Measurements from ENCODE around the gene CNTNAP2. TPM values are rescaled to one million over a fixed set of nuclear protein-coding genes. Genes with fewer than 3 reads are reported as not detected.

Gene CNTNAP2
- total and polyA plus RNA-seq, 2 donors (not counting 1 experiment from before 2014, with no cell fraction given) = not detected

DNA sequence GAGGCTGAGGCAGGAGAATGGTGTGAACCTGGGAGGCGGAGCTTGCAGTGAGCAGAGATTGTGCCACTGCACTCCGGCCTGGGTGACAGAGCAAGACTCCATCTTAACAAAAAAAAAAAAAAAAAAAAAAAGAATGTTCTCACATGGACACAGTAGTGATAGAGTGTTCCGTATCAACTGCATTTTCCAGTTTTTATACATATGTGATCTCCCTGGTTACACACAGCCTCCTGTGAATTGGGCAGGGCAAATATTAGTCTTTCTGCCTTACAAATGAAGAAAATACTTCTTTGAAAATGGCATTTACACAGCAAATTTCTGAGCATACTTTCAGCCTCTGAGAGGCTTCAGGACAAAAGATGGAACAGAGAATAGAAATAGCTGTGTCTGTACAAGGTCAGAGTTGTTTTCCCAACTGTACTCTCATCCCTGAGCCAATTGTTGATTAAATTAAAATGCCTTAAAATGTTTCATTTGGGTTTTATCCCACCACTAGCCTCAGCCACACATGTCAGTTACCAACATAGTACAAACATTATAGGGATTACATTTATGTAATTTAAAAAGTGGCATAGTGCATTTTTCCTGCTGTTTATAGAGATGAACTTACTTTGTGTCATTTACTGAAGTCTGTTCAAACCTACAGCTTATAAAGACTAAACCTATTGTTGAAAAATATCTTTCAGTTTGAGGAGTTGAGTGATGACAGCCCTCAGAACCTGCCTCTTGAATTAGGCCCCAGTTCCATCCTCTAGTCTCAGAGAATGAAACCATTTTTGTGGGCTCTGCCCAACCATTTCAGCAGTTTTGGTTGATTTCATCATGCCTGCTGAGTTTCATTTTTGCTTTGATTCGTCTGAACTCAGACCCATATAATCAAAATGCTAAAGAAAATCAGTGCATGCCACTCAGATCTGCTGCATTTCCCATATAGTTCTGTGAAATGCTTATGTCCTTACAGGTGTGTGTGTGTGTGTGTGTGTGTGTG is 1864.5 kb downstream of the CNTNAP2 start:
- Histone ChIP-seq H3K4me1 (ENCODE audit: control insufficient read depth, extremely low read depth, insufficient read depth, low read length) (no peaks in the 10 kb centered on the region), H2AFZ (ENCODE audit: low read length) (no peak overlapping the region), H4K20me1 (ENCODE audit: control insufficient read depth, extremely low read depth, insufficient read depth, low read length) (no peaks in the 10 kb centered on the region), H3K27me3 (ENCODE audit: control insufficient read depth, insufficient read depth, low read length) (no peaks in the 10 kb centered on the region), H3K79me2 (ENCODE audit: control insufficient read depth, insufficient read depth, low read length) (no peaks in the 10 kb centered on the region), H3K9ac (ENCODE audit: insufficient read depth, low read length) (no peak overlapping the region), H3K4me3 (replicated peaks in 1 of 4; ENCODE audit: control extremely low read depth in 1 of 4, insufficient read depth in 1 of 4, low read depth in 3 of 4, low read length in 4 of 4) (no peak overlapping the region), H3K9me3 (ENCODE audit: control insufficient read depth, insufficient read depth, low read depth, low read length) (no peaks in the 10 kb centered on the region), H3K27ac (ENCODE audit: insufficient read depth, low read length) (no peak overlapping the region), H3K4me2 (ENCODE audit: extremely low read depth, insufficient read depth, low read length) (no peak overlapping the region), H3K36me3 (ENCODE audit: control insufficient read depth, insufficient read depth, low read length) (no peaks in the 10 kb centered on the region)
- no peak for TF ChIP-seq EZH2 (IDR thresholded peaks at IDR 0.05; ENCODE audit: low read length, missing control alignments)
- TF ChIP-seq, protein P1, sequence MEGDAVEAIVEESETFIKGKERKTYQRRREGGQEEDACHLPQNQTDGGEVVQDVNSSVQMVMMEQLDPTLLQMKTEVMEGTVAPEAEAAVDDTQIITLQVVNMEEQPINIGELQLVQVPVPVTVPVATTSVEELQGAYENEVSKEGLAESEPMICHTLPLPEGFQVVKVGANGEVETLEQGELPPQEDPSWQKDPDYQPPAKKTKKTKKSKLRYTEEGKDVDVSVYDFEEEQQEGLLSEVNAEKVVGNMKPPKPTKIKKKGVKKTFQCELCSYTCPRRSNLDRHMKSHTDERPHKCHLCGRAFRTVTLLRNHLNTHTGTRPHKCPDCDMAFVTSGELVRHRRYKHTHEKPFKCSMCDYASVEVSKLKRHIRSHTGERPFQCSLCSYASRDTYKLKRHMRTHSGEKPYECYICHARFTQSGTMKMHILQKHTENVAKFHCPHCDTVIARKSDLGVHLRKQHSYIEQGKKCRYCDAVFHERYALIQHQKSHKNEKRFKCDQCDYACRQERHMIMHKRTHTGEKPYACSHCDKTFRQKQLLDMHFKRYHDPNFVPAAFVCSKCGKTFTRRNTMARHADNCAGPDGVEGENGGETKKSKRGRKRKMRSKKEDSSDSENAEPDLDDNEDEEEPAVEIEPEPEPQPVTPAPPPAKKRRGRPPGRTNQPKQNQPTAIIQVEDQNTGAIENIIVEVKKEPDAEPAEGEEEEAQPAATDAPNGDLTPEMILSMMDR (conservative IDR thresholded peaks at IDR 0.05 in 1 of 2, IDR thresholded peaks at IDR 0.05 in 1 of 2; ENCODE audit: low read depth in 1 of 2, low read length in 2 of 2) = no peak
- DNase-seq (ENCODE audit: low read depth in 2 of 2) = no peak

DNA sequence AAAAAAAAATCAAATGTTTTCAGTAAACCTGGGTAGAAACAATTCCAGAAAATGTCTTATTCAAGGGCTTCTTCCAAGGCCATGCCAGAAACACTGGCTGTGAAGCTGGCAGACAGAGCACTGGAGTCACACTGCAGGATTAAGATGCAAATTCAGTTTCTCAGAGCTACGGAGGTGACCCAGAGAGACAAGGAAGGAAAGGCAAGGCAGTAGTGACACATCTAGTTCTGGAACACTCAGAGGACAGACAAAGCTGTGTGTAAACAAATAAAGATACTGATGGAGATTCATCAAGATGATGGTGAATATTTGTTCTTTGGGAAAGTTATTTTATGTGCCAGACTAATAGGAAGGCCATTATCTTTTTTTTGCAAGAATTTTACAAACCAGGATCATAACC is 1865.7 kb downstream of the CNTNAP2 start:
- Histone ChIP-seq H3K27me3 (ENCODE audit: control insufficient read depth, insufficient read depth, low read length) (no peaks in the 10 kb centered on the region), H3K79me2 (ENCODE audit: control insufficient read depth, insufficient read depth, low read length) (no peaks in the 10 kb centered on the region), H4K20me1 (ENCODE audit: control insufficient read depth, extremely low read depth, insufficient read depth, low read length) (no peaks in the 10 kb centered on the region), H3K36me3 (ENCODE audit: control insufficient read depth, insufficient read depth, low read length) (no peaks in the 10 kb centered on the region), H3K4me3 (replicated peaks in 1 of 4; ENCODE audit: control extremely low read depth in 1 of 4, insufficient read depth in 1 of 4, low read depth in 3 of 4, low read length in 4 of 4) (no peak overlapping the region), H3K9ac (ENCODE audit: insufficient read depth, low read length) (no peak overlapping the region), H3K4me2 (ENCODE audit: extremely low read depth, insufficient read depth, low read length) (no peak overlapping the region), H3K27ac (ENCODE audit: insufficient read depth, low read length) (no peak overlapping the region), H3K9me3 (ENCODE audit: control insufficient read depth, insufficient read depth, low read depth, low read length) (no peaks in the 10 kb centered on the region), H3K4me1 (ENCODE audit: control insufficient read depth, extremely low read depth, insufficient read depth, low read length) (no peaks in the 10 kb centered on the region), H2AFZ (ENCODE audit: low read length) (no peak overlapping the region)
- no peak for DNase-seq (ENCODE audit: low read depth in 2 of 2)
- TF ChIP-seq, protein P1 (conservative IDR thresholded peaks at IDR 0.05 in 1 of 2, IDR thresholded peaks at IDR 0.05 in 1 of 2; ENCODE audit: low read depth in 1 of 2, low read length in 2 of 2) = no peak
- TF ChIP-seq EZH2 (IDR thresholded peaks at IDR 0.05; ENCODE audit: low read length, missing control alignments) = no peak

DNA sequence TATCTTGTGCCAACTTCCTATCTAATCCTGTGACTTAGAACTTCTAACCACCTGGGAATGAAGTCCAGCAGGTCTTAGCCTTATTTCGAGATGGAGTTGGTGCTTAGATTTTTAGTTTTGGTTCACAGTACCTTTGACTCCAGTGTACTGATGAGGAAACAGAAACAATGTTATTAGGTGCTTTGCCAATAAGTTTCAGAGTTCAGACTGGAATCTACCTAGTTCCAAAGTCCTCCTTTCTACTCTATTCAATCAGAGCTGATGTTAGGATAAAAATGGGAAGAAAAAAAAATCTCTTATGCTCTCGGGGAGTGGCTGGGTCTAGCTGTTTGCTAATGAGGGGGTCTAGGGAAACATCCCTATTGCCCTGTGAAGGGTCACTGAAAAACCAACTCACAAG is 1867.7 kb downstream of the CNTNAP2 start:
- H3K27ac ChIP-seq (ENCODE audit: insufficient read depth, low read length) = no peak overlapping the region
- H3K36me3 ChIP-seq (ENCODE audit: control insufficient read depth, insufficient read depth, low read length) = no peaks in the 10 kb centered on the region
- no peak overlapping the region for H2AFZ ChIP-seq (ENCODE audit: low read length)
- TF ChIP-seq, protein P1 (conservative IDR thresholded peaks at IDR 0.05 in 1 of 2, IDR thresholded peaks at IDR 0.05 in 1 of 2; ENCODE audit: low read depth in 1 of 2, low read length in 2 of 2) = no peak
- no peak for TF ChIP-seq EZH2 (IDR thresholded peaks at IDR 0.05; ENCODE audit: low read length, missing control alignments)
- H3K4me3 ChIP-seq (replicated peaks in 1 of 4; ENCODE audit: control extremely low read depth in 1 of 4, insufficient read depth in 1 of 4, low read depth in 3 of 4, low read length in 4 of 4) = no peak overlapping the region
- H3K4me1 ChIP-seq (ENCODE audit: control insufficient read depth, extremely low read depth, insufficient read depth, low read length) = no peaks in the 10 kb centered on the region
- no peak for DNase-seq (ENCODE audit: low read depth in 2 of 2)
- H4K20me1 ChIP-seq (ENCODE audit: control insufficient read depth, extremely low read depth, insufficient read depth, low read length) = no peaks in the 10 kb centered on the region
- H3K27me3 ChIP-seq (ENCODE audit: control insufficient read depth, insufficient read depth, low read length) = no peaks in the 10 kb centered on the region
- no peaks in the 10 kb centered on the region for H3K79me2 ChIP-seq (ENCODE audit: control insufficient read depth, insufficient read depth, low read length)
- no peak overlapping the region for H3K4me2 ChIP-seq (ENCODE audit: extremely low read depth, insufficient read depth, low read length)
- H3K9me3 ChIP-seq (ENCODE audit: control insufficient read depth, insufficient read depth, low read depth, low read length) = no peaks in the 10 kb centered on the region
- no peak overlapping the region for H3K9ac ChIP-seq (ENCODE audit: insufficient read depth, low read length)

Data from fibroblast of lung (primary cell).